Prostate gland (tissue), 2 donors: ENCODE measurements around the gene NAT9.

Experiments
- POLR2A ChIP-seq: fragments of 450-650 bp; IDR thresholded peaks from one replicate; pipeline ENCODE4 v1.6.1; 2016; ENCODE audit warnings: antibody characterized with exemption, mild to moderate bottlenecking
- POLR2AphosphoS5 ChIP-seq: sonication (generic); formaldehyde crosslinking; IDR thresholded peaks from one replicate; pipeline ENCODE4 v1.6.1; 2017; ENCODE audit warnings: antibody characterized with exemption
- TF ChIP-seq, protein P1 (sequence below), 4 experiments: fragments of 200-600 bp in 2 of 4; fragments of 450-650 bp in 2 of 4; sonication (generic) in 2 of 4; IDR thresholded peaks; 1 replicate in 3 of 4; 2 replicates in 1 of 4; pipeline ENCODE4 v1.5.1; 2016 to 2019; ENCODE audit warnings: antibody characterized with exemption in 4 of 4, mild to moderate bottlenecking in 2 of 4, moderate library complexity in 2 of 4

DNA sequence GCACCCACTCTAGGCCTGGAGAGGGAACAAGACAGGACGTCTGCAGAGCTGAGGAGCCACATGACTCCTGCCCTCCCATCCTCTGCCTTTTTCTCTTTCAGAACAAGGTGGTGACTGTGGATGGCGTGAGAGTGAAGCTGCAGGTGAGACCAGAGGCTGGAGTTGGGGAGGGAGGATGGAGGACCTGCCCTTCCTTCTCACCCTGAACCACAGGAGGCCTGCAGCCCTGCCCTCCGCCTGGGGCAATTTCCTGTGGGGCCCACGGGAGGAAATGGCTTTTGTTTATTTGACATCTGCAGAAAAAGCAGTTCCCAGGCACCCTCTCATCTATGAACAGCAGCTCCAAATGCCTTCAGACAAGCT is 34.0 kb downstream of the NAT9 start:
- TF ChIP-seq POLR2A, result no peak
- TF ChIP-seq, protein P1, sequence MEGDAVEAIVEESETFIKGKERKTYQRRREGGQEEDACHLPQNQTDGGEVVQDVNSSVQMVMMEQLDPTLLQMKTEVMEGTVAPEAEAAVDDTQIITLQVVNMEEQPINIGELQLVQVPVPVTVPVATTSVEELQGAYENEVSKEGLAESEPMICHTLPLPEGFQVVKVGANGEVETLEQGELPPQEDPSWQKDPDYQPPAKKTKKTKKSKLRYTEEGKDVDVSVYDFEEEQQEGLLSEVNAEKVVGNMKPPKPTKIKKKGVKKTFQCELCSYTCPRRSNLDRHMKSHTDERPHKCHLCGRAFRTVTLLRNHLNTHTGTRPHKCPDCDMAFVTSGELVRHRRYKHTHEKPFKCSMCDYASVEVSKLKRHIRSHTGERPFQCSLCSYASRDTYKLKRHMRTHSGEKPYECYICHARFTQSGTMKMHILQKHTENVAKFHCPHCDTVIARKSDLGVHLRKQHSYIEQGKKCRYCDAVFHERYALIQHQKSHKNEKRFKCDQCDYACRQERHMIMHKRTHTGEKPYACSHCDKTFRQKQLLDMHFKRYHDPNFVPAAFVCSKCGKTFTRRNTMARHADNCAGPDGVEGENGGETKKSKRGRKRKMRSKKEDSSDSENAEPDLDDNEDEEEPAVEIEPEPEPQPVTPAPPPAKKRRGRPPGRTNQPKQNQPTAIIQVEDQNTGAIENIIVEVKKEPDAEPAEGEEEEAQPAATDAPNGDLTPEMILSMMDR (IDR thresholded peaks at IDR 0.05), result no peak
- no peak for TF ChIP-seq POLR2AphosphoS5
